ENCODE data around the gene AQP6. TPM values are rescaled to one million over a fixed set of nuclear protein-coding genes. Genes with fewer than 3 reads are reported as not detected.

AQP6 gene
- total RNA-seq, 1 experiment from 2014 or later = 0.09 TPM

- DNase-seq = no peak
- no peak overlapping the region for H3K9ac ChIP-seq (ENCODE audit: extremely low read depth, insufficient read length, low read length)
- H3K79me2 ChIP-seq (ENCODE audit: insufficient read depth, low read length) = peaks cover 4% of the 10 kb centered on the region; the same call in 1 of the 2 replicates
- H3K4me1 ChIP-seq (ENCODE audit: insufficient read depth, low read length) = no peaks in the 10 kb centered on the region; the same call in 1 of the 2 replicates
- H3K27ac Mint-ChIP-seq = no peak overlapping the region
- H3K23ac ChIP-seq (ENCODE audit: insufficient read length, low read depth, low read length) = no peak overlapping the region
- H3K9me3 Mint-ChIP-seq = no peaks in the 10 kb centered on the region
- no peaks in the 10 kb centered on the region for H3K23me2 ChIP-seq (ENCODE audit: insufficient read length, low read depth, low read length, poor library complexity, severe bottlenecking)
- peaks cover 13 to 41% (median 32%) of the 10 kb centered on the region in 3 experiments; a peak in 6 of 7 replicates for H3K36me3 Mint-ChIP-seq (ENCODE audit: insufficient read depth in 1 of 3, low read depth in 3 of 3)
- no peaks in the 10 kb centered on the region for H4K20me1 ChIP-seq (ENCODE audit: control insufficient read depth, insufficient read depth, insufficient read length)
- H2BK12ac ChIP-seq (ENCODE audit: insufficient read length, low read depth, low read length) = no peak overlapping the region
- peaks cover 13% of the 10 kb centered on the region in 2 experiments for H3K4me1 Mint-ChIP-seq
- H3K79me1 ChIP-seq (ENCODE audit: insufficient read depth, low read depth, low read length, poor library complexity, severe bottlenecking) = peaks cover 12% of the 10 kb centered on the region
- no peaks in the 10 kb centered on the region for H3K27me3 Mint-ChIP-seq (ENCODE audit: low read depth)
- no peak overlapping the region for H3T11ph ChIP-seq (ENCODE audit: low read length)
- H2BK120ac ChIP-seq (ENCODE audit: low read depth, low read length, poor library complexity, severe bottlenecking) = no peak overlapping the region
- no peak overlapping the region for H4K5ac ChIP-seq (ENCODE audit: insufficient read length, low read depth, low read length)
- no peak overlapping the region for H2AFZ ChIP-seq (ENCODE audit: low read length)
- TF ChIP-seq, protein P1, sequence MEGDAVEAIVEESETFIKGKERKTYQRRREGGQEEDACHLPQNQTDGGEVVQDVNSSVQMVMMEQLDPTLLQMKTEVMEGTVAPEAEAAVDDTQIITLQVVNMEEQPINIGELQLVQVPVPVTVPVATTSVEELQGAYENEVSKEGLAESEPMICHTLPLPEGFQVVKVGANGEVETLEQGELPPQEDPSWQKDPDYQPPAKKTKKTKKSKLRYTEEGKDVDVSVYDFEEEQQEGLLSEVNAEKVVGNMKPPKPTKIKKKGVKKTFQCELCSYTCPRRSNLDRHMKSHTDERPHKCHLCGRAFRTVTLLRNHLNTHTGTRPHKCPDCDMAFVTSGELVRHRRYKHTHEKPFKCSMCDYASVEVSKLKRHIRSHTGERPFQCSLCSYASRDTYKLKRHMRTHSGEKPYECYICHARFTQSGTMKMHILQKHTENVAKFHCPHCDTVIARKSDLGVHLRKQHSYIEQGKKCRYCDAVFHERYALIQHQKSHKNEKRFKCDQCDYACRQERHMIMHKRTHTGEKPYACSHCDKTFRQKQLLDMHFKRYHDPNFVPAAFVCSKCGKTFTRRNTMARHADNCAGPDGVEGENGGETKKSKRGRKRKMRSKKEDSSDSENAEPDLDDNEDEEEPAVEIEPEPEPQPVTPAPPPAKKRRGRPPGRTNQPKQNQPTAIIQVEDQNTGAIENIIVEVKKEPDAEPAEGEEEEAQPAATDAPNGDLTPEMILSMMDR (conservative IDR thresholded peaks at IDR 0.05) = no peak
- H2BK15ac ChIP-seq (ENCODE audit: low read depth, low read length) = no peak overlapping the region
- WGBS (ENCODE audit: extremely low coverage, insufficient read length, low lambda C conversion rate) = no CpG with 5 or more reads among the region's 3 CpGs
- no peak overlapping the region for H2BK20ac ChIP-seq (ENCODE audit: low read depth, low read length, poor library complexity, severe bottlenecking)
- no peaks in the 10 kb centered on the region for H3K9me3 ChIP-seq (ENCODE audit: control insufficient read depth, low read depth, low read length)
- no peak overlapping the region for H3K4ac ChIP-seq (ENCODE audit: low read depth, low read length)
- no peak overlapping the region for H3K27ac ChIP-seq (ENCODE audit: insufficient read length, low read depth, low read length)
- H3K14ac ChIP-seq (ENCODE audit: insufficient read depth, low read length) = no peak overlapping the region
- H4K91ac ChIP-seq (ENCODE audit: insufficient read length, low read depth, low read length) = no peak overlapping the region
- H3K4me3 Mint-ChIP-seq = no peak overlapping the region; a peak in 1 of 5 replicates
- no peak overlapping the region for H3K4me2 ChIP-seq (ENCODE audit: insufficient read depth, insufficient read length, low read length)
- no peak overlapping the region for H4K8ac ChIP-seq (replicated peaks; ENCODE audit: insufficient read length, low read depth, low read length)
- H3K27me3 ChIP-seq (ENCODE audit: insufficient read depth, low read length) = no peaks in the 10 kb centered on the region
- no peak overlapping the region for H2BK5ac ChIP-seq (ENCODE audit: insufficient read length, low read length)
- H3K56ac ChIP-seq (ENCODE audit: insufficient read length, low read depth, low read length) = no peak overlapping the region
- no peak overlapping the region for H3K18ac ChIP-seq (ENCODE audit: insufficient read length, low read depth, low read length)
- H2AK5ac ChIP-seq (ENCODE audit: insufficient read length, low read length) = no peak overlapping the region
Observed at GRCh38 chr12:50014342-50014741, 41.6 kb downstream of the AQP6 start.

All from H9 (cell line).